SK-N-SH (cell line): Measurements from ENCODE around the gene UBASH3B.

Experiments
- CTCF ChIP-seq: fragments of 200-600 bp; sonication (generic); IDR thresholded peaks from 2 replicates; pipeline ENCODE4 v1.6.1; 2017; ENCODE audit warnings: antibody characterized with exemption, mild to moderate bottlenecking, moderate library complexity
- EP300 ChIP-seq, 2 experiments: IDR thresholded peaks; 2 replicates each; pipeline versions ENCODE4 v1.4.0 to v1.6.1; 2012; ENCODE audit warnings: borderline replicate concordance in 1 of 2, low read depth in 1 of 2, low read length in 1 of 2
- JUND ChIP-seq: IDR thresholded peaks from 2 replicates; pipeline ENCODE4 v1.4.0; 2012
- MXI1 ChIP-seq: IDR thresholded peaks from 2 replicates; pipeline ENCODE4 v1.6.1; 2012; ENCODE audit warnings: mild to moderate bottlenecking, low read depth, low read length, improper control_type of control experiment
- NFIC ChIP-seq: IDR thresholded peaks from 2 replicates; pipeline ENCODE4 v1.4.0; 2012; ENCODE audit warnings: borderline replicate concordance

- no peak for TF ChIP-seq NFIC
- TF ChIP-seq CTCF = no peak
- no peak for TF ChIP-seq EP300 (IDR thresholded peaks at IDR 0.05; ENCODE audit: borderline replicate concordance in 1 of 2, low read depth in 1 of 2, low read length in 1 of 2)
- TF ChIP-seq MXI1 = no peak
- no peak for TF ChIP-seq JUND
Measured at GRCh38 chr11:122799406-122800105, 144.0 kb downstream of the UBASH3B start.
